Dendritic cell treated with granulocyte-macrophage colony-stimulating factor and Interleukin-4, amounts not matched to agents 40 ng/mL and 50 ng/mL, for 4 days (primary cell): Measurements from ENCODE around the gene C2CD2L.
"Not testable (repeated sequence)": the region's sequence is repeated elsewhere in the genome, so short reads cannot be mapped to it uniquely, and the experiment has no call there.

Experiments used
- H3K27ac Mint-ChIP-seq: one replicate; pipeline ENCODE4 v1.8.0; 2022; ENCODE audit warnings: mild to moderate bottlenecking, mixed read lengths
- H3K27me3 Mint-ChIP-seq: one replicate; pipeline ENCODE4 v1.8.0; 2022; ENCODE audit warnings: mild to moderate bottlenecking, mixed read lengths
- H3K36me3 Mint-ChIP-seq: one replicate; pipeline ENCODE4 v1.8.0; 2022; ENCODE audit warnings: low read depth, mixed read lengths
- H3K4me1 Mint-ChIP-seq: one replicate; pipeline ENCODE4 v1.8.0; 2022; ENCODE audit warnings: low read depth, mixed read lengths
- H3K4me3 Mint-ChIP-seq: one replicate; pipeline ENCODE4 v1.8.0; 2022; ENCODE audit warnings: mild to moderate bottlenecking, moderate library complexity, mixed read lengths
- H3K9me3 Mint-ChIP-seq: one replicate; pipeline ENCODE4 v1.8.0; 2022; ENCODE audit warnings: mixed read lengths
- intact Hi-C: fragments of 100-400 bp; cut with micrococcal nuclease; formaldehyde crosslinking; loops from one replicate; pipeline ENCODE4 v1.15.0; 2022

The C2CD2L gene

DNA sequence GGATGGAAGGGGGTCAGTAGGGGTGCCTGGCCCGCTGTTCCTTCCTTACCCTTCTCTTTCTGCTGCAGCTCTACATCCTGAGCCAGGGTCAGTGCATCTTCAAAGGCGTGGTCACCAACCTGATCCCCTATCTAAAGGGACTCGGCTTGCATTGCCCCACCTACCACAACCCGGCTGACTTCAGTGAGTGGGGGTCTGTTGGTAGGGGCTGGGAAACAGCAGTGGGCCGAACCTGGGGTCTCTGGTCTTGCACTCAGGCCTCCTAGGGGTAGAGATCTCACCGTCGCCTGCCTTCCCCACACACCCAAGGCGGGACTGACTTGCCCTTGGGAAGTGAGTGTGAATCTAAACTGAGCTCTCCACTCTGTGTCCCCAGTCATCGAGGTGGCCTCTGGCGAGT is 49.4 kb downstream of the C2CD2L start:
- Mint-ChIP-seq H3K27me3 (peaks cover 51% of the 10 kb centered on the region), H3K4me3 (no peak overlapping the region), H3K36me3 (no peaks in the 10 kb centered on the region), H3K27ac (no peak overlapping the region), H3K4me1 (peaks cover 9% of the 10 kb centered on the region), H3K9me3 (no peaks in the 10 kb centered on the region)
- intact Hi-C loops = no loop called here

DNA sequence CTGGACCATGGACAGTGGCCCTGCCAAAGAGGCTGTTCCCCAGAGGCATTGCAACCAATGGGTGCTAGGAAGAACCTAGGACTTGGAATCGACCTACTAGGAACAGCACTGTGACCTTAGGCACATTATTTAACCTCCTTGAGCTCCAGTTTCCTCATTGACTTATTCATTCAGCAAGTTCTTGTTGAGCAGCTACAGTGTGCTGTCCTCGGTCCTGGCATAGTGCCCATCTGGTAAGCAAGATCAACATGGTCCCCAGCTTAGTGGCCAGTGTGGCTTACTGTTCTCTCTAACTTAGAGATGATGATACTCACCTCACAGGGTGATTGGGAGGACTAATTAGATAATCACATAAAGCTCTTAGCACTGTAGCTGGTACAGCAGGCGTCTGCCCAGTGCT is 49.9 kb downstream of the C2CD2L start:
- H3K4me3 Mint-ChIP-seq = no peak overlapping the region
- H3K36me3 Mint-ChIP-seq = no peaks in the 10 kb centered on the region
- H3K4me1 Mint-ChIP-seq = peaks cover 8% of the 10 kb centered on the region
- intact Hi-C loops = no loop called here
- peaks cover 46% of the 10 kb centered on the region for H3K27me3 Mint-ChIP-seq
- H3K27ac Mint-ChIP-seq = no peak overlapping the region
- H3K9me3 Mint-ChIP-seq = no peaks in the 10 kb centered on the region

DNA sequence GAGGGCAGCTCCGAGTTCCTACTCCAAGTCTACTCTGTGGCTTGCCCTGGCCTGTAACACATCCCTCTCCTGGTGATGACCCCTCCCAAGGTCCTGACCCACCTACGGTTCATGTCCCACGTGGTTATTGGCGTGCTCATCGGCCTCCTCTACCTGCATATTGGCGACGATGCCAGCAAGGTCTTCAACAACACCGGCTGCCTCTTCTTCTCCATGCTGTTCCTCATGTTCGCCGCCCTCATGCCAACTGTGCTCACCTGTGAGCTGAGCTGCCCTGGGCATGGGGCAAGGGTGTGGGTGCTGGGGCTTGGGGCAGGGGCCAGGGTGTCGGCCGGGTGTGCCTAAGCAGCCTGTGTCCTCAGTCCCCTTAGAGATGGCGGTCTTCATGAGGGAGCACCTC is 51.3 kb downstream of the C2CD2L start:
- peaks cover 35% of the 10 kb centered on the region for H3K27me3 Mint-ChIP-seq
- no peak overlapping the region for H3K4me3 Mint-ChIP-seq
- peaks cover 8% of the 10 kb centered on the region for H3K4me1 Mint-ChIP-seq
- intact Hi-C loops = no loop called here
- H3K36me3 Mint-ChIP-seq = no peaks in the 10 kb centered on the region
- H3K27ac Mint-ChIP-seq = no peak overlapping the region
- H3K9me3 Mint-ChIP-seq = no peaks in the 10 kb centered on the region

GRCh38 chr11:119160151-119160550 is 53.0 kb downstream of the C2CD2L start:
- H3K4me3 Mint-ChIP-seq = no peak overlapping the region
- no peaks in the 10 kb centered on the region for H3K36me3 Mint-ChIP-seq
- intact Hi-C loops = no loop called here
- H3K27me3 Mint-ChIP-seq = peaks cover 19% of the 10 kb centered on the region
- peaks cover 8% of the 10 kb centered on the region for H3K4me1 Mint-ChIP-seq
- H3K27ac Mint-ChIP-seq = no peak overlapping the region
- H3K9me3 Mint-ChIP-seq = no peaks in the 10 kb centered on the region

DNA sequence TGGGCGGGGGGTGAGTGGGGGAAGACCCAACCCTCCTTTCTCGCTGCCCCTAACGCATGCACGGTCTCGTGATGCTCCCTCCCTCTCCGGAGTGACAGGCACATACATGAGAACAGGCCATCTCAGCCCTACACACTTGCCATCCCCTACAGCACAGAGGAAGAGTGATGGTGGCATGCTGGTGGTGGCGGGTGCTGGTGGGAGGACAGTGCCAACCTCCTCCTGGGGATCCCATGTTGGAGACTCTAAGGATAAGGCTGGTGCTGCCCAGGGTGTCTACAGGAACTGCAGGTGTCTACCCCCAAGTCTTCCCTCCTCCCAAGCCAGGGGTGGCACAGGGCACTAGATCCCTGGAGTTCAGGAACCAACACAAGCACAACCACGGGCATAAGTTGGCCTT is 54.7 kb downstream of the C2CD2L start:
- intact Hi-C loops = no loop called here
- Mint-ChIP-seq H3K36me3 (no peaks in the 10 kb centered on the region), H3K4me3 (no peak overlapping the region), H3K27me3 (peaks cover 5% of the 10 kb centered on the region), H3K9me3 (no peaks in the 10 kb centered on the region), H3K4me1 (no peaks in the 10 kb centered on the region), H3K27ac (no peak overlapping the region)

- Mint-ChIP-seq H3K36me3 (no peaks in the 10 kb centered on the region), H3K4me1 (peaks cover 17% of the 10 kb centered on the region), H3K27ac (no peak overlapping the region), H3K27me3 (no peaks in the 10 kb centered on the region), H3K9me3 (no peaks in the 10 kb centered on the region), H3K4me3 (no peak overlapping the region)
- intact Hi-C loops = no loop called here
These were observed 59.4 kb downstream of the C2CD2L start for GRCh38 chr11:119166368-119167076.

GRCh38 chr11:119167077-119167458 is 59.9 kb downstream of the C2CD2L start:
- intact Hi-C loops, H3K9me3 Mint-ChIP-seq, H3K27ac Mint-ChIP-seq, H3K4me3 Mint-ChIP-seq, H3K27me3 Mint-ChIP-seq, H3K36me3 Mint-ChIP-seq: not testable (repeated sequence)
- H3K4me1 Mint-ChIP-seq = peaks cover 21% of the 10 kb centered on the region

- H3K4me3 Mint-ChIP-seq = no peak overlapping the region
- H3K9me3 Mint-ChIP-seq = no peaks in the 10 kb centered on the region
- intact Hi-C loops = loop anchor here (2.0 kb wide), 1 partner anchor 29 kb away; no protein-coding TSS in a partner anchor
- H3K27ac Mint-ChIP-seq = peak overlapping the region; percentile 40
- no peaks in the 10 kb centered on the region for H3K27me3 Mint-ChIP-seq
- peaks cover 30% of the 10 kb centered on the region for H3K4me1 Mint-ChIP-seq
- no peaks in the 10 kb centered on the region for H3K36me3 Mint-ChIP-seq
These were observed 60.8 kb downstream of the C2CD2L start for GRCh38 chr11:119167933-119168332.
